Heart right ventricle (tissue), 16 donors: ENCODE measurements around the gene AUTS2. TPM values are rescaled to one million over a fixed set of nuclear protein-coding genes. Genes with fewer than 3 reads are reported as not detected.

Source experiments
- ATAC-seq, 8 donors: fragments of 200-7000 bp; cut with Tn5 transposase; one replicate each; pipeline ENCODE4 v1.9.1; 2020; ENCODE audit warnings: mild to moderate bottlenecking in 8 of 8, moderate library complexity in 8 of 8, moderate number of reproducible peaks in 1 of 8
- DNase-seq, 2 donors: peaks; one replicate each; pipeline ENCODE4 v3.0.0-alpha.2; 2020
- H3K27ac ChIP-seq, 10 donors: fragments of 200-600 bp; sonication (generic) in 2 of 10; one replicate each; pipeline versions ENCODE4 v1.5.0 to v1.8.0; 2020 to 2022; ENCODE audit warnings: mild to moderate bottlenecking in 3 of 10
- H3K27me3 ChIP-seq, 7 donors: fragments of 200-600 bp; one replicate each; pipeline ENCODE4 v1.8.0; 2021 to 2022; ENCODE audit warnings: mild to moderate bottlenecking in 2 of 7
- H3K36me3 ChIP-seq, 9 donors: fragments of 200-600 bp; sonication (generic) in 1 of 9; one replicate each; pipeline versions ENCODE4 v1.5.0 to v1.8.0; 2020 to 2022; ENCODE audit warnings: mild to moderate bottlenecking in 2 of 9
- H3K4me1 ChIP-seq, 9 donors: fragments of 200-600 bp; sonication (generic) in 1 of 9; one replicate each; pipeline versions ENCODE4 v1.5.0 to v1.8.0; 2020 to 2022; ENCODE audit warnings: mild to moderate bottlenecking in 4 of 9
- H3K4me3 ChIP-seq, 10 donors: fragments of 200-600 bp; sonication (generic) in 2 of 10; one replicate each; pipeline versions ENCODE4 v1.5.0 to v1.8.0; 2020 to 2022; ENCODE audit warnings: mild to moderate bottlenecking in 7 of 10, moderate library complexity in 2 of 10
- H3K9me3 ChIP-seq, 11 donors: fragments of 200-600 bp in 10 of 11; sonication (generic) in 2 of 11; one replicate each; pipeline versions ENCODE4 v1.5.0 to v1.8.0; 2013 to 2022; ENCODE audit warnings: mild to moderate bottlenecking in 2 of 11, control low read depth in 1 of 11, moderate library complexity in 1 of 11
- CTCF ChIP-seq, 9 donors: fragments of 200-600 bp; sonication (generic) in 2 of 9; IDR thresholded peaks; one replicate each; pipeline versions ENCODE4 v1.5.0 to v1.8.0; 2021 to 2022; ENCODE audit warnings: antibody characterized with exemption in 9 of 9, mild to moderate bottlenecking in 5 of 9, moderate library complexity in 1 of 9
- WGBS, 2 donors: extraction: QIAGEN DNeasy Blood & Tissue Kit; methylation state at CpG; one replicate each; pipeline ENCODE4 v1.1.7; 2013; ENCODE audit warnings: inconsistent platforms in 1 of 2; 5-methylcytosine and 5-hydroxymethylcytosine counted together
- intact Hi-C, 10 donors: fragments of 100-400 bp; cut with DNase I; formaldehyde crosslinking; loops; one replicate each; pipeline versions ENCODE4 v1.11.1 to v1.14.2; 2022
- polyA plus RNA-seq, 2 donors: library from polyadenylated mRNA; stranded (reverse); fragments of 200-250 nt; gene quantifications; one replicate each; pipeline ENCODE4 v1.2.3, GENCODE V29; 2013
- total RNA-seq, 10 donors: library from RNA; stranded (reverse); fragmentation: NEBNext Ultra II Directional in 3 of 10; extraction: Animal tissue kit (Norgen Biotek cat#: 25700) in 3 of 10; gene quantifications; one replicate each; pipeline versions ENCODE4 v1.2.1 to v1.2.4, GENCODE V29; 2021 to 2023
- donor health status: Arrhythmogenic right ventricular cardiomyopathy.
- donor health status: ischemic (EF 13 %, LVEDD 7.1; RV severe dilation, severe dysfunction).
- donor health status: healthy with polysubstance abuse.
- donor health status: DM: no; HTN: yes; CAD: no.
- donor health status: DM: no; HTN: no; CAD: no.
- donor health status: ischemic (EF 25% LVEDD 6.9; RV normal size, moderate dysfunction).
- donor health status: ischemic (EF 25% LVEDD 5.7; RV mildly dilated, moderate dysfunction).
- donor health status: healthy.
- donor health status: DM: yes; HTN: yes; CAD: no.
- donor health status: Ischemic cardiomyopathy.
- donor health status: ischemic (EF 35%, LVEDD 5.7; RV mildly dilated, moderate dysfunction).
- donor health status: nonischemic (EF 11% LVEDD 7.7; RV severe dilation, severe dysfunction).
- donor health status: DM: yes; HTN: yes; CAD: no.
- donor health status: PGD.
- donor health status: ischemic (EF 29% LVEDD 5.4; RV normal size, mild dysfunction).
- donor health status: nonischemic (EF 23%, LVEDD 6.1; RV moderate dilation, normal function).

The AUTS2 gene
- total and polyA plus RNA-seq, 12 donors = 1.6 to 11.2 (median 7.3) TPM

- ATAC-seq = no peak
- intact Hi-C loops = loop anchor here in 1 of 10 donors (10.0 kb wide), 1 partner anchor 64 kb away; no protein-coding TSS in a partner anchor
- no peak overlapping the region for H3K4me3 ChIP-seq
These were observed 420.4 kb downstream of the AUTS2 start for GRCh38 chr7:70018700-70019099.

GRCh38 chr7:70027867-70028266, 429.6 kb downstream of the AUTS2 start:
- H3K36me3 ChIP-seq = no peaks in the 10 kb centered on the region
- no peak for TF ChIP-seq CTCF (IDR thresholded peaks at IDR 0.05)
- no peak overlapping the region for H3K4me3 ChIP-seq
- H3K9me3 ChIP-seq = peaks cover 0 to 4% (median 0%) of the 10 kb centered on the region in 11 donors
- no peak overlapping the region for H3K27ac ChIP-seq
- H3K4me1 ChIP-seq = peaks cover 0 to 19% (median 11%) of the 10 kb centered on the region in 9 donors
- ATAC-seq (no peak), DNase-seq (no peak)
- 87 to 90% methylated on average over 4 of the region's 4 CpGs for WGBS, 2 donors
- no peaks in the 10 kb centered on the region for H3K27me3 ChIP-seq
- intact Hi-C loops = loop anchor here in 3 of 10 donors (5.0 to 10.0 kb wide), 4 partner anchors 46 to 66 kb away; no protein-coding TSS in a partner anchor

More at GRCh38 chr7:70018700-70019099, 420.4 kb downstream of the AUTS2 start:
- Histone ChIP-seq H3K27ac (no peak overlapping the region), H3K36me3 (no peaks in the 10 kb centered on the region), H3K4me1 (peaks cover 0 to 31% (median 4%) of the 10 kb centered on the region in 9 donors), H3K9me3 (no peaks in the 10 kb centered on the region), H3K27me3 (no peaks in the 10 kb centered on the region)
- 96 to 97% methylated on average over 1 of the region's 1 CpG for WGBS, 2 donors
- TF ChIP-seq CTCF (IDR thresholded peaks at IDR 0.05) = no peak
- no peak for DNase-seq

GRCh38 chr7:70028620-70029019, 430.3 kb downstream of the AUTS2 start:
- Histone ChIP-seq H3K36me3 (no peaks in the 10 kb centered on the region), H3K27ac (no peak overlapping the region), H3K4me1 (peaks cover 0 to 19% (median 11%) of the 10 kb centered on the region in 9 donors), H3K4me3 (no peak overlapping the region), H3K27me3 (no peaks in the 10 kb centered on the region), H3K9me3 (peaks cover 0 to 4% (median 0%) of the 10 kb centered on the region in 11 donors)
- no peak for ATAC-seq
- no peak for DNase-seq
- intact Hi-C loops = loop anchor here in 3 of 10 donors (5.0 to 10.0 kb wide), 4 partner anchors 46 to 66 kb away; no protein-coding TSS in a partner anchor
- WGBS, 2 donors = 93 to 94% methylated on average over 2 of the region's 2 CpGs
- TF ChIP-seq CTCF (IDR thresholded peaks at IDR 0.05) = no peak

- Histone ChIP-seq H3K27me3 (no peaks in the 10 kb centered on the region), H3K27ac (no peak overlapping the region), H3K4me1 (peaks cover 0 to 21% (median 15%) of the 10 kb centered on the region in 9 donors), H3K9me3 (peaks cover 0 to 4% (median 0%) of the 10 kb centered on the region in 11 donors), H3K4me3 (no peak overlapping the region), H3K36me3 (no peaks in the 10 kb centered on the region)
- ATAC-seq (no peak), DNase-seq (no peak)
- 73 to 83% methylated on average over 1 of the region's 1 CpG for WGBS, 2 donors
- TF ChIP-seq CTCF (IDR thresholded peaks at IDR 0.05) = no peak
- intact Hi-C loops = loop anchor here in 4 of 10 donors (5.0 to 10.0 kb wide), 5 partner anchors 48 to 1845 kb away; no protein-coding TSS in a partner anchor
These were observed 431.7 kb downstream of the AUTS2 start for GRCh38 chr7:70029993-70030392.
